Right hindlimb (tissue), 1 donor: Measurements from ENCODE around the gene GSE1.

Source experiments
- DNase-seq: peaks from one replicate; pipeline ENCODE4 v3.0.0-alpha.2; 2018

The GSE1 gene

DNA sequence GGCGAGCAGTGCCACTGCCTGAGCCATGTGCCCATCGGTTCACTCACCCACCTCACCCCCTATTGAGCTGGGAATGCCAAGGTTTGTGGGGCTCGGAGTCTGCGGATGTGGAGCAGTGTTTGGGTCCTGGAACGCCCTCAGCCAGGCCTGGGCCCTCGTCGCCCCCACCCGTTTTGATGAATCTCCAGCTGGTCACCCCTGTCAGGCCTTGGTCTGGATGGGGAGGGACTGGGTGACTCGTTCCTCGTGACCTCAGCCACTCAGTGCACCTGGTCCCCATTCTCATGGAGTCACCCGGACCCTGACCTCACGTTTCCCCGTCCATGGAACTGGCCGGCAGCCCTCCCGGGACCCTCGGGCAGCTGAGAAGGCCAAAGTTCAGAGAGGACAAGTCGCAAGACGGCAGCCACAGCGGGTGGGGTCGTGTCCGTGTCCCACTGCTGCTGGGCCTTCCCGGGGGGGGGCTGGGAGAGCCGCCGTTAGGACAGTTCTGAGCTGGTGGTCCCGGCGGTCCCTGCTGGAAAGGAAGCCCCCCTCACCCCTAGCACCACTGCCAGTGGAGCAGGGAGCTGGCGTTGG is 23.2 kb downstream of the GSE1 start:
- DNase-seq, result no peak

DNA sequence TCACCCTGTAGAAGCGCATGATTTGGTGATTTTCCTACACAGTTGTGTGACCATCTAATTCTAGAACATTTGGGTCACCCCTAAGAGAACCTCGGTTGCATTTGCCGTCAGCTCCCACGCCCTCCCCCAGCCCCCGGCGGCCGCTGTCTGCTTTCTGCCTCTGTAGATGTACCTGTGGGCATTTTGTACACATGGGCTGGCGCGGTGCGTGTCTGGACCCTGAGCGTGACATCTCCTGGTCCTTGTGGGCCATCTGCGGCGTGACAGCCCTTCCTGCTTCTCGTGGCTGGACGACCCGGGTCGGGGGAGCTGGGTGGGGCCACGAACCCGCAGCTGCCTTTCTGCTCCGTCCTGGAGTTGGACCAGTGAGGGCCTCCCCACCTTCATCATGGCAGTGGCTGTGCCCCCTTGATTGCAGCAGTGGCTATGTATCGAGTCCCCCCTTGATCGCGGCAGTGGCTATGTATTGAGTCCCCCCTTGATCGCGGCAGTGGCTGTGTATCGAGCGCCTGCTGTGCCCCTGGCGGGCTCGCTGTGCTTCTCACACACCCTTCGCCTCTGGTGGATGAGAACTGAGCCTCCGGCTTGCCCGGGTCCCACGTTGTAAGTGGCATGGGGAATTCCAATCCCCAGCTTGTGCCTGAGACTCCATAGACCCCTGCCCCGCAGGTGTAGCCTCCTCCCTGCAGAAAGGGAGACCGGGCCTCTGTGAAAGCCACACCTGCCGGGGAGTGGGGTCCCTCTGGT is 24.1 kb downstream of the GSE1 start:
- DNase-seq, result no peak

DNA sequence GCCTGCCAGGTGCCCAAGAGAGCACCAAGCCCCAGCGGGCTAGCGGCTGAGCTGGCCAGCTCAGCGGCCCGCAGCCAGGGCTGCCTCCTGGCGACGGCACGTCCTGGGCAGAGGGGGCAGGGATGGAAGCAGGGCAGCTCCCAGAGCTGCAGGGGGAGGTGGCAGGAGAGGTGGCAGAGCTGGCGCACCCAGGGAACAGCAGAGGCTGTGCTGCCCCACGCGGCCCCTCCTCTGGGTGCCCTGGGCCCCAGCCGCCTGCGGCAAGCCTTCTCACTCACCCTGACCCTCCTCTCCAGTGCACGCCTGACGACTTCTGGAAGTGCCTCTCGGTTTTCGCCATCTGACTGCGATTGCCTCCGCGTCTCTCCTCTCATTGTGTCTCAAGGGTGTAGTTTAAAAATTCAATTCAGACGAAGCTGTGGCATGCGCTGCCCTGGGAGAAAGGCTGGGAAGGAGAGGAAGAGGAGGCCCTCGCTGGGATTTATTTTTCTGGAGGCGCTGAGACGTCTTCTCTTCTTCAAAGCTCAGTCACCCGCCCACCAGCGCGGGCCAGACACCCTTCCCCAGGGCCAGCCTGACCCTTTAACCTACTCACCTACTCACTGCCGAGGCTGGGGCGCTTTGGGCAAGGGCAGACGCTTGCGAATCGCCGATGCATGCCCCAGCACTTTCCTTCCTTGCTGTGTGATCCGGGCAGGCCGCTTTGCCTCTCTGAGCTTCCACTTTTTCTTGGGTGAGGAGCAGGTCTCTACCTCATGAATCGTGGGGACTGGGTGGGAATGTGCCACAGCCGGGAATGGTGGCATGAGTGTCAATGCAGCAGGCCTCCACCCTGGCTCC is 24.9 kb downstream of the GSE1 start:
- no peak for DNase-seq

DNA sequence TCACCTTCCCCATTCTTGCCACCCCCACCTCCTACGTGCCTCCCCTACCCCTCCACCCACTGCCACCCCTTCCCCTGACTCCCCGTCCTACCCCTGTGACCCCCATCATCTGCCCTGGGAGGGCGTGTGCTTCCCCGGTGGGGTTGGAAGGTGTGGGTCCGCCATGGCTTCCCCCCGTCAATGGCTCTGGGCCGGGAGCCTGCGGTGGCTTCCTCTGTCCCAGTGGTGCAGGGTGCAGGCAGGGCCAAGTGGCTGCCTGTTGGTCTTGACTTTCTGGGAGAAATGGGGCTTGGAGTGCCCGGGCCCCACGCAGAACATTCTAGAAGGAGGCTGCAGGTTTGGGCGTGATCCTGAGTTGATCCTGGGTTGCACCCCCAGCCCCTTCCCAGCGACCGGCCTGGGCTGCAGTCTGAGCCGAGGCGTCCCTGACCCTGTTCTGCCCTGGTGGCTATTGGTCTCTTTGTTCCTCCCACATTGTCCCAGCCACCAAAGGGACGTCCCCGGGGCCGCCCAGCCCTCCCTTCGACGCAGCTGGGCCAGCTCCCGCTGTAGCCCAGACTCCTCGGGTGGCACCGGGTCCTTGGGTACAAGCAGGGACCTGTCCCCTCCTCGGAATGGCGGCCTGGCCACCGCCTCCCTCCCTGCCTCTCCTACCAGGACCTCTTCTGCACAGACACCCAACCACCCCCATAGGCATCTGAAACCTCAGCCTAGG is 25.7 kb downstream of the GSE1 start:
- DNase-seq, result no peak

DNA sequence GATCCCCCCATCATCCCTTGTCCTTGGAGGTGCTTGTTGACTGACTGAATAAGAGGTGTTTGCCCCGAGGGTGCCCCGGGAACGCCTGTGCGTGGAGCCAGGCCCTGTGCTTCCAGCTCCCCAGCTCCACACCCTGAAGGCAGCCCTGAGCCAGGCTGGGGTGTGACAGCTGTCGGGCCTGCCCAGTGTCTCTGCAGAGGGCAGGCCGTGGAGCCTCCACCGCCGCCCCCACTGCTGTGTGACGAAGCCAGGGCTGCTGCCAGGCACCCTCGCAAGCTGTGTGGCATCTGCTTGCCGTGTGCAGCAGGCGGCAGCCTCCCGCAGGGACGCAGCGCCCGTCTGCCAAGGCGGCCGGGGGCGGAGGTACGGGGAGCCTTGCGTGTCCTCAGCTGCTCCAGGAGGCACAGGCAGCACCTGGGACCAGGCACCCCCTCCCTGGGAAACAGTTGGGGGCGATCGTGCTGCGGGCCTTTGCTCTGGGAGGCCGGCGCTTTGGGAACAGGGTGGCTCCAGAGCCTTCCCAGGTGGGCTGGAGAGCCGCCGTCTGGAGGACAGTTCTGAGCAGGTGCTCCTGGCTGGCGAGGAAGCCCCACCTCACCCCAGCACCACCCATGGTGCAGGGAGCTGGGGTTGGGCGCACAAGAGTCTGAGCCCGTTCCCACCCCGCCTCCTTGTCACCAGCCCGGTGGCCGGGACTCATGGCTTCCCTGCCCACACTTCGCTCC is 26.6 kb downstream of the GSE1 start:
- DNase-seq, result peak; percentile 65

DNA sequence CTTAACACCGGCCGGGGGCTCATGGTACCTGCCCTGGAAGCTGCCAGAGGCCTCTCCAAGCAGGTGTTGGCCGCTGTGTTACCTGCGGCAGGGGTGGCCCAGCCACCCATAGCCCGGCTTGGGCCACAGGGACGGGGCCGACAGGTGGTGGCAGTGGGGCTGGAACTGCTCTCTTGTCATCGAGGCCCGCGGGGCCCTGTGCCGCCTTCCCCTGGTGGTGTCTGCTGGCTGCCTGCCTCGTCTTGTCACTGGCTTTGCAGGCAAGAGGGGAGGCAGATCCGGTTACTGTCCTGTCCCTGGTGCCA is 27.1 kb downstream of the GSE1 start:
- DNase-seq, result no peak

DNA sequence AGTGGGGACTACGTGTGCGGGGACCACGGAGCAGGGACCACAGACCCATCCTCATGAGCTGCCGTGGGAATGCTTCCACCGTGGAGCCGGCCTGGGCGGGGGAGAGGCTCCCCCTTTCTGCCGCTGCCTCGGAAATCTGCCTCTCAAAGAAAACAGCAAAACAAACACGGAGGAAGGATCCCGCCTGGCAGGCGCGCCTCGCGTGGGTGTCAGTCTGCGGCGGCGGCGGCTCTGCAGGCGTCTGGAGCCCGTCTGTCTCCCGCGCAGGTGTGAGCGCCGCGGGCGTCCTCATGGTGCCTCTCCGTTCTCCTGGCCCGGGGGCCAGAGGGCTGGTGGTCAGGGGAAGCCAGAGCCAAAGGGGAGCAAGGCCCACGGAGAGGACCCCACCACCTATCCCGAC is 27.5 kb downstream of the GSE1 start:
- DNase-seq, result no peak

DNA sequence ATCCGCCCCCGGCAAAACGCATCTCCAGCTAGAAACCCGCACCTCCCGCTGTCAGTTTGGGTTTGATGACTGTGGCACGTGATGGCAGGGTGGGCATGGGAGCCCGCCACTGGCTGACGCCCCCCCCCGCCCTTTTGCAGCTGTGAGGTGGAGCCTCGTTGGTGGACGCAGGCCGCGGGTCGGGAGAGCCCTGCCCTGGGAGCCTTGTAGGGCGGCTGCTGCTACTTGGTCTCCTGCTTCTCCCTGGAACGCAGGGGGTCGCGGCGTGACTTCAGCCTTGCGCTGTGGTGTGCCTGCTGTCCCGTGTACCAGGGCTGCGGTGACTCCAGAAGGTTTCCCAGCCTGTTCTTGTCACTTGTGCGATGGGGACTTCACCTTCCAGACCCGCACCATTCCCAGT is 28.2 kb downstream of the GSE1 start:
- DNase-seq, result no peak

DNA sequence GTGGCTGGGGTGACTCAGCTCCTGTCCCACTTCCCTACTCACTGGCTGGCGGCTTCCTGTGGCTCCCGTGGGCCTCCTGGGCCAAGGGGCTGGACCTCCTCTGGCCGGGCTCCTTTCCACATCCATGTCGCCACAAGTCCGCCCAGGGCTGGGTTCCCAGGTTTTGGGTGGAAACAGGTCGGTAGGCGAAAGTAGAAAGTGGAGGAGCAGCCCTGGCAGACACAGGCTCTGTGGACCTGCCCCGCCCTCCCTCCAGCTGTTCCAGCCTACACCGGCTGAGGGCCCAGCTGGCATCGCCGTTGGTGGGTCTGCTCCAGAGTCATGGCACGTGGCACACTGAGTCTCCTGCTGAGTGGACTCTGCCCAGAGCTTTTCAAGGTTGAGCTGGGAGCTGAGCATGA is 28.7 kb downstream of the GSE1 start:
- DNase-seq, result peak; percentile 71

DNA sequence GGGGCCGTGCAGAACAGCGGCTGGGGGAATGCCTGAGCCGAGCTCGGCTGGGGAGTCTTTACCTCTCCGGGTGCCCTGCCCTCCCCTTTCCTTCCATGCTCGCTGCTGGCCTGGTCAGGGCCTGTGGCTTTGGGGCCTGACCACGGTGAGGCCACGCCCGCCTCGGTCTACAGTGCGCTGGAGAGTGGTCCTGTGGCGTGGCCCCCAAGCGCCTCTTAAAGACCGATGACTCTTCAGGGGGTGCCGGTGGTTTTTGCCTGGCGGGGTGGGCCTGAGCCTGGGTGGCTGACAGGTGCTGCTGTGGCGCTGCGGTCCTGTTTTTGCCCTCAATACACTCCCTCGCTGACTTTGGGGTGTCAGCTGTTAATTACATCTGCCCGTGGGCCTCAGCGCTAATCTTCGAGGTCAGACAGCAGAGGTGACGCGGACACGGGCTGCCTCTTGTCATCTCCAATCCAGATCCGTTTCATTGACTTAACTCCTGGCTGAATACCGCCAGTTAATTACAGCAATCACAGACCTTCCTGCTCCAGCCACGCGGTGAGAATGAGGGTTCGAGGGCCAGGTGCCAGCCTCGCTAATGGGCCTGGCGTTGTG is 29.7 kb downstream of the GSE1 start:
- no peak for DNase-seq

DNA sequence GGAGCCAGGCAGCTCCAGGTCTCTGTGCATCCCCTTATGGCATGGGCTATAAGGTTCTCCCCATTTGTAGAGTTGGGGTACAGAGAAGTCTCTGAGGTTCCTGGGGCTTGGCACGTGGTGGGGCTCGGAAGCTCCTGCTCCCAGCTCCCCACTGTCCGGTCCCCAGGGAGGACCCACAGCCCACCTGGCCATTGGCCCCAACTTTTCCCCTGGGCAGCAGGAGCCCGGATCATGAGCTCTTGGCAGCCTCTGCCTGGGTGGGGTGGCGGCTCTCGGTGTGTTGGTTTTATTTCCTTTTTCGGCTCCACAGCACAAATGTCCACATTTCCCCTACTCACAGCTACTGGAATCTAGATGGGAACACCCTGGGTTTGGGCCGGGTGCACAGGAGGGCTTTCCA is 30.5 kb downstream of the GSE1 start:
- no peak for DNase-seq

DNA sequence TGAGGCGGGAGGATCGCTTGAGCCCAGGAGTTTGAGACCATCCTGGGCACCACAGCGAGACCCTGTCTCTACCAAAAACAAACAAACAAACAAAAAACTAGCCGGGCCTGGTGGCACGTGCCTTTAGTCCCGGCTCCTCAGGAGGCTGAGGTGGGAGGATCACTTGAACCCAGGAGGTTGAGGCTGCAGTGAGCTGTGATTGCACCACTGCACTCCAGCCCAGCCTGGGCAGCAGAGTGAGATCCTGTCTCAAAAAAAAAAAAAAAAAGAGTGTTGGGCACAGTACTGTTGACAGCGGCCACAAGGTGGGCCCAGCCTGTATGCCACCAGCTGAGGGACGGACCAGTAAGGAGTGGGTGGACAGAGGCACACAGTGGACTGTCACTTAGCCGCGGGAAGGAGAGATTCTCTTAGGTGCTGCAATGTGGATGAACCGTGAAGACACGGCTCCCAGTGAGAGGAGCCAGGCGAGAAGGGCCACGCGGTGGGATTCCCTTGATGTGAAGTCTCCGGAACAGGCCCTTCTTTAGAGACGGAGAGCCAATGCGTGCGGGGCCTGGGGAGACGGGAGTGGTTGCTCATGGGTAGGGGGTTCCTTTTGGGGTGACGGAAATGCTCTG is 31.1 kb downstream of the GSE1 start:
- DNase-seq, result no peak

DNA sequence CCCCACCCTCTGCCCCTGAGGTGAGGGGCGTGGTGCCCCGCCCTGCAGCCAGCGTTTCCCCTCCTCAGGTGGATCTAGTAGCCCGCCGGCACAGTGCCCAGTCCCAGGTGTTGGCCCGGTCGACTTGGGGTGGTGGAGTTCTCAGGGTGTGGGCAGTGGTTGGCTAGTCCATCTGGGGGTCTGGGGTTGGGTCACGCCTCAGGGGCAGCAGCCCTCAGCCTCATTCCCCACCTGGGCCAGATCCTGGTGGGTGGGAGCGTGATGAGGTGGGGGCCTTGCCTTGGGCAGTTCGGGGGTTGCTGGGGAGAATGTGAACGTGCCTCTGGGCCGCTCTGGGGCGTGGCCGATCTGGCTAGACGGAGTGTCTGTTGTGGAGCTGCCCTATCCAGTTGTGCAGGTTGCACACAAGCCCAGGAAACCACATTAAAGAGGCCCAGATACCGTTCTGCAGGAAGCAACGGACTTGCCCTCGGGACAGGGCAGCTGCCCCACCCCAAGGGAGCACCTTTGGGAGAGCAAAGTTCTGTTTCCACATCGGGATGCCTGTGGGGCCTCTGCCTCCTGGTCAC is 32.0 kb downstream of the GSE1 start:
- DNase-seq, result no peak

DNA sequence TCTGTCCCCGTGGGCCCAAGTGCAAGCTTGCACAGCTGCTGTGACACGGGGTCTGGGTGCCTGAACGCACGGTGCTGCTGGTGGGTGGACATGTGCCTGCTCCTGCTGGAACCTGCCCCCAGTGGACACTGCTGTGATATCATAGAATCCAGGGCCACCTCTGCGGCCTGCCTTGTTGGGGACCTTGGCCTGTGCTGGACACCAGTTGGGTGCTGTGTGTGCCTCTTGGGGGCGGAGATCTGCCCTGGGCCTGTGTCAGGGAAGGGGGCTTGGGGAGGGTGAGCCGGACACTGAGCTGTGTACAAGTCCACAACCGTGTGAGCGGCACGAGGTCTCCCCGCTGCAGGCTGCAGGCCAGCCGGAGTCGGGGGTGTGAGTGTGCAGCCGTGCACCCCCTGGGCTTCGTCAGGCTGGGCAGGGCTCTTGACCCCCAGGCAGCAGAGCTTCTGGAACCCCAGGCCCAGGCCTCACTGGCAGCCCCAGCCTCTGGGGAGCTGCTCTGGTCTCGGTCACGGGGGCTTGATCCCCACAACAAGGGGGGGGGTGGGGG is 33.3 kb downstream of the GSE1 start:
- DNase-seq, result no peak

DNA sequence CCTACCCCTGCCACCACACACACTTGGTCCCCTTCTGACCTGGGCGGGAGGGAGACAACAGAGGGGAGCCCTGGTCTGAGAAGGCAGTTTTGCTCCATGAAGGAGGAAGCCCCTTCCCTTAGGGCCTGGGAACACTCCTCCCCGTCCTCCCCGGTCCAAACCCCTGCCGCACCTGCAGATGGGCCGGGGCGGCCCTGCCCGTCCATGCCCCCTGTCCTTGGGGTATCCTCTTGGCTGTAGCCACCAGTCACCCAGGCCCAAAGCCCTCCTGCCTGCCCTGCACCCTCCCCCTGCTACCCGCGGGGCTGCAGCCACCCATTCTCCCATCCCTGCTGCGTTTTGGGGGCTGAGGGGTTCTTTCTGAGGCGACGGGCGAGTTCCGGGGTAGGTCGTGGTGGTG is 33.9 kb downstream of the GSE1 start:
- DNase-seq, result no peak

DNA sequence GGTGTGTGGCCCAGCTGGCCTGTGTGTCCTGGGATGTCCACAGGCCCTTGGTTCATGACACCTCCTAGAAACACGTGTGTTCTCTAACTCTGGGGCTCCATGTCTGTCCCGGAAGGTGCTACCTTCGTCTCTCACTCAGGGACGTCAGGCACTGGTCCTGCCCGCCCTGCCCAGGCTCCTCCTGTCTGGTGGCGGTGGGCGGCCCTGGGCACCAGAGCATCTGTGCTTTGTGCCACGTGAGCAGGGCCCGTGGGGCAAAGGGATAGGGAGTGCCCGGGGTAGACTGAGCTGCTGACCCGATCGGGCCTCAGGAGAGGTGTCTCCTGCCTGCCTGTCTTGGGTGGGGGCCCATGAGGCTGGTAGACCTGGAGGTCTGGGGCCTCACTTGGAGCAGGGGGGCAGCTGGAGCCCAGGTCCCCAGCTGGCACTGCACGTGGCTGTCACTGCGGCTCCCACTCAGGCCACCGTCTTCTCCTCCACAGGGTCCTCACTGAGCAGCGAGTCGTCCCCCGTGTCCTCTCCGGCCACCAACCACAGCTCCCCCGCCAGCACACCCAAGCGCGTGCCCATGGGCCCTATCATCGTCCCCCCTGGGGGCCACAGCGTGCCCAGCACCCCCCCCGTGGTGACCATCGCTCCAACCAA is 35.1 kb downstream of the GSE1 start:
- no peak for DNase-seq

DNA sequence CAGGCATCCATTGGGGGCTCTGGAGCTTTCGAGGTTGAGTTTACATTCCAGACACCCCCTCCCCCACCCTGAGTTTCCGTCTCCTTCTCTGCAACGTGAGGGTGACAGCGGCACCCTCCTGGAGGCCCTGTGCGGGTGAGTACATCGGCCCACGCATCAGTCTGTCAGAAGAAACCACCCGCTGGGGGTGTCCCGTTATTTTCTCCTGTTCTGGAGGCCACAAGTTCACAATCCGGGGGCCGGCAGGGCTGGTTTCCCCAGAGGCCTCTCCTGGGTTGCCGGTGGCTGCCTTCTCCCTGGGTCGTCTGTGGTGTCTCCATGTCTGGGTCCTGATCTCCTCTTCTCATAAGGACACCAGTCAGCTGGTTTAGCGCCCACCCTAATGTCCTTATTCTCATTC is 35.7 kb downstream of the GSE1 start:
- no peak for DNase-seq

DNA sequence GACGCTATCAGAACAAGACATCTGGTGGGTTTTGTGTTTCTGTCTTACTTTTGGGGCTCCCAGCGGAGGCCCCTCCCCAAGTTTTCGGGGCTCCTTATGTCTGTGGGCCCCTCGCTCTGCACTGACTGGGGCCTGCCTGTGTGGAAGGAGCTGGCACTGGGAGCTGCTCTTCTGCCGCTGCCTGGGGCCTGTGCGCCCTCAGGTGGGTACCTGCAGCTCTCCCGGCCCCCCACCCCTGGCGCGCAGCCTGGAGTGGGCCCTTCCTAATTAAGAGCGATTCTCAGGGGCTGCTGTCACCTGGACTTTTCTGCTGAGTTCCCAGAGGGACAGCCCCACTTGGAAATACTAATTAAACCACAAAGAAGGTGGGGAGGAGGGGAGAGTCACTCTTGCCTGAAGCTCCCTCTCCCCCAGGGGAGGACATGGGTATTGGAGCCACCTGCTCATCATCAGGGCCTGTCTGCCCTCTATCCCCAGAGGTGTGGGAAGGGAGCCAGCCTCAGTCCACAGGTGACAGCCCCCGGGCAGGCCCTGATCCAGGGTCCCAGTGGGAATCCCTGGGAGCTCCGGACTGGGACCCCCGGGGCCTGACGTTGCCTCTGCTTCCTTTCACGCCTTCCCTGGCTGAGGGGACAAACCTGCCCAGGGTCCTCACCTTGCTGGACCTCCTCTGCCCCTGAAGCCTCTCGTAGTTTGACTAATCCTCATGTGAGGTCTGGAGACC is 36.5 kb downstream of the GSE1 start:
- DNase-seq, result no peak

DNA sequence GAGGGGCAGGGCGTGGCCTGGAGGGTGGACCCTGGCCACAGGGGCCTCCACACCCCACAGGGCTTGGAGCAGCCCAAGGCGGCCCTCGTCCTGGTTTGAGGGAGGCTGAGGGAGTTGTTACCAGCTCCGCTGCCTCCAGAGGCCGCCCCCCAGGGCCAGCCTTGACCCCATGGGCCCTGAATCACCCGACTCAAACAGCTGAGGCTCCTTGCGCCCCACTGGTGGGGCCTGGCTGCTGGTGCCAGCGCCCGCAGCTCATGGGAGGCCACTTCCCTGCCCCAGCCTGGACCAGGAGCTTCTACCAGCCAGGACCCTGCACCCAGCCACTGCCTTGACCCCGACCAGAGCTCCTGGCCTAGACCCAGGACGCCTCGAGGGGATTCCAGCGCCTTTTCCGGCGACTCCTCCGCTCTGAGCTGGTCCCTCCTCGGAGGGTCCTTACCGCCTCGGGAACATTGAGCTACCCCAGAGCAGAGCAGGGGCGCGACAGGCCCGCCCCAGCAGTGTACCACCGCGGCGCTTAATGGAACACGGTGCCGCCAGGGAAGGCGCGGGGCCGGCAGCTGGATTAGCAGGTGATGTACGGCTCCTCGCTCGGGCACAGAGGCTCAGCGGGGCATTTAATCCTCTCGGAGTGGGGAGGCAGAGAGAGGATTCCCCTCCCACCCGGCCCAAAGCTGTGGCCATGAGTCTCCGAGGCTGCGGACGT is 37.2 kb downstream of the GSE1 start:
- no peak for DNase-seq
